WTC11 (cell line): ENCODE results near the gene ISL1.

Experiments
- ATF3 ChIP-seq: sonication (generic); formaldehyde crosslinking; conservative IDR thresholded peaks from 2 replicates; pipeline ENCODE4 v1.8.1; 2022; ENCODE audit warnings: mild to moderate bottlenecking, missing genetic modification reagents
- CBFB ChIP-seq: sonication (generic); formaldehyde crosslinking; IDR thresholded peaks from 2 replicates; pipeline ENCODE4 v1.8.1; 2022; ENCODE audit warnings: mild to moderate bottlenecking, low read depth, missing genetic modification reagents
- ESRRA ChIP-seq: sonication (generic); formaldehyde crosslinking; IDR thresholded peaks from 2 replicates; pipeline ENCODE4 v1.8.1; 2022; ENCODE audit warnings: mild to moderate bottlenecking, missing genetic modification reagents, borderline replicate concordance
- MAX ChIP-seq: sonication (generic); formaldehyde crosslinking; IDR thresholded peaks from 2 replicates; pipeline ENCODE4 v1.8.0; 2022; ENCODE audit warnings: mild to moderate bottlenecking, missing genetic modification reagents
- SP1 ChIP-seq: sonication (generic); formaldehyde crosslinking; conservative IDR thresholded peaks from 2 replicates; pipeline ENCODE4 v1.8.1; 2022; ENCODE audit warnings: missing genetic modification reagents
- ZBTB21 ChIP-seq: sonication (generic); formaldehyde crosslinking; IDR thresholded peaks from 2 replicates; pipeline ENCODE4 v1.8.1; 2023; ENCODE audit warnings: mild to moderate bottlenecking, missing genetic modification reagents, borderline replicate concordance
- ZNF138 ChIP-seq: sonication (generic); formaldehyde crosslinking; conservative IDR thresholded peaks from 2 replicates; pipeline ENCODE4 v1.8.1; 2022; ENCODE audit warnings: mild to moderate bottlenecking, moderate library complexity, missing genetic modification reagents
- TF ChIP-seq, protein P1 (sequence below): fragments of 200-600 bp; IDR thresholded peaks from 2 replicates; pipeline ENCODE4 v1.8.0; 2022; ENCODE audit warnings: antibody characterized with exemption

GRCh38 chr5:51433052-51433710, 49.9 kb downstream of the ISL1 start:
- TF ChIP-seq, protein P1, sequence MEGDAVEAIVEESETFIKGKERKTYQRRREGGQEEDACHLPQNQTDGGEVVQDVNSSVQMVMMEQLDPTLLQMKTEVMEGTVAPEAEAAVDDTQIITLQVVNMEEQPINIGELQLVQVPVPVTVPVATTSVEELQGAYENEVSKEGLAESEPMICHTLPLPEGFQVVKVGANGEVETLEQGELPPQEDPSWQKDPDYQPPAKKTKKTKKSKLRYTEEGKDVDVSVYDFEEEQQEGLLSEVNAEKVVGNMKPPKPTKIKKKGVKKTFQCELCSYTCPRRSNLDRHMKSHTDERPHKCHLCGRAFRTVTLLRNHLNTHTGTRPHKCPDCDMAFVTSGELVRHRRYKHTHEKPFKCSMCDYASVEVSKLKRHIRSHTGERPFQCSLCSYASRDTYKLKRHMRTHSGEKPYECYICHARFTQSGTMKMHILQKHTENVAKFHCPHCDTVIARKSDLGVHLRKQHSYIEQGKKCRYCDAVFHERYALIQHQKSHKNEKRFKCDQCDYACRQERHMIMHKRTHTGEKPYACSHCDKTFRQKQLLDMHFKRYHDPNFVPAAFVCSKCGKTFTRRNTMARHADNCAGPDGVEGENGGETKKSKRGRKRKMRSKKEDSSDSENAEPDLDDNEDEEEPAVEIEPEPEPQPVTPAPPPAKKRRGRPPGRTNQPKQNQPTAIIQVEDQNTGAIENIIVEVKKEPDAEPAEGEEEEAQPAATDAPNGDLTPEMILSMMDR, result no peak
- TF ChIP-seq ESRRA (no peak), ZBTB21 (CRISPR knock-in tag) (no peak), SP1 (CRISPR knock-in tag) (no peak), MAX (CRISPR knock-in tag) (no peak), ZNF138 (CRISPR knock-in tag) (no peak), ATF3 (no peak), CBFB (CRISPR knock-in tag) (no peak)
